Astrocyte (in vitro differentiated cells and primary cell): ENCODE measurements around the gene ZMYM5. TPM values are rescaled to one million over a fixed set of nuclear protein-coding genes. Genes with fewer than 3 reads are reported as not detected.

Experiments
- DNase-seq: peaks from one replicate; pipeline ENCODE4 v3.0.0-alpha.2; 2010; ENCODE audit warnings: low read depth
- FAIRE-seq: peaks from 2 replicates; lab custom pipeline; 2011; peaks lifted over from hg19 to GRCh38; lab: Jason Lieb, UNC
- H2AFZ ChIP-seq: 2 replicates; pipeline ENCODE4 v1.6.0; 2012; ENCODE audit warnings: low read depth, low read length, inconsistent platforms
- H3K27ac ChIP-seq: 2 replicates; pipeline ENCODE4 v1.5.1; 2011; ENCODE audit warnings: low read depth, low read length, inconsistent platforms
- H3K27me3 ChIP-seq: 2 replicates; pipeline ENCODE4 v1.6.0; 2011; ENCODE audit warnings: low read length, inconsistent platforms; ENCODE audit not compliant: insufficient read depth
- H3K36me3 ChIP-seq: 2 replicates; pipeline ENCODE4 v1.5.1; 2011; ENCODE audit warnings: low read length, inconsistent platforms; ENCODE audit not compliant: insufficient read depth
- H3K4me1 ChIP-seq: 2 replicates; pipeline ENCODE4 v1.5.1; 2011; ENCODE audit warnings: low read length, inconsistent platforms; ENCODE audit not compliant: insufficient read depth
- H3K4me2 ChIP-seq: 2 replicates; pipeline ENCODE4 v1.6.0; 2012; ENCODE audit warnings: low read length, inconsistent platforms
- H3K4me3 ChIP-seq: 2 replicates; pipeline ENCODE4 v1.5.1; 2011; ENCODE audit warnings: low read depth, mild to moderate bottlenecking, low read length, inconsistent platforms; ENCODE audit not compliant: insufficient read depth
- H3K79me2 ChIP-seq: 2 replicates; pipeline ENCODE4 v1.6.0; 2012; ENCODE audit warnings: mild to moderate bottlenecking, low read length, inconsistent platforms; ENCODE audit not compliant: insufficient read depth
- H3K9ac ChIP-seq: 2 replicates; pipeline ENCODE4 v1.6.0; 2012; ENCODE audit warnings: mild to moderate bottlenecking, low read length, inconsistent platforms
- H3K9me3 ChIP-seq: 2 replicates; pipeline ENCODE4 v1.5.1; 2012; ENCODE audit warnings: low read depth, mild to moderate bottlenecking, low read length, inconsistent platforms; ENCODE audit not compliant: insufficient read depth
- H4K20me1 ChIP-seq: 2 replicates; pipeline ENCODE4 v1.6.0; 2012; ENCODE audit warnings: low read length, inconsistent platforms; ENCODE audit not compliant: insufficient read depth
- H3K27ac Mint-ChIP-seq: one replicate; pipeline ENCODE4 v1.8.0; 2021; ENCODE audit warnings: mild to moderate bottlenecking, mixed read lengths; ENCODE audit not compliant: unreplicated experiment
- H3K27me3 Mint-ChIP-seq: one replicate; pipeline ENCODE4 v1.8.0; 2021; ENCODE audit warnings: low read depth, mixed read lengths; ENCODE audit not compliant: unreplicated experiment
- H3K36me3 Mint-ChIP-seq: one replicate; pipeline ENCODE4 v1.8.0; 2021; ENCODE audit warnings: low read depth, mixed read lengths; ENCODE audit not compliant: unreplicated experiment
- H3K4me1 Mint-ChIP-seq: one replicate; pipeline ENCODE4 v1.8.0; 2021; ENCODE audit warnings: low read depth, mixed read lengths; ENCODE audit not compliant: unreplicated experiment
- H3K4me3 Mint-ChIP-seq: one replicate; pipeline ENCODE4 v1.8.0; 2021; ENCODE audit warnings: mild to moderate bottlenecking, moderate library complexity, mixed read lengths; ENCODE audit not compliant: unreplicated experiment
- H3K9me3 Mint-ChIP-seq: one replicate; pipeline ENCODE4 v1.8.0; 2021; ENCODE audit warnings: mild to moderate bottlenecking, mixed read lengths; ENCODE audit not compliant: unreplicated experiment
- EZH2 ChIP-seq: IDR thresholded peaks from 2 replicates; pipeline ENCODE4 v1.6.1; 2012; ENCODE audit warnings: mild to moderate bottlenecking, low read length, inconsistent platforms; ENCODE audit not compliant: insufficient read depth
- total RNA-seq: library from RNA; stranded (reverse); gene quantifications from 2 replicates; pipeline ENCODE4 v1.2.1, GENCODE V29; 2021
- TF ChIP-seq, protein P1 (sequence below): IDR thresholded peaks from 2 replicates; pipeline ENCODE4 v1.5.1; 2011; ENCODE audit warnings: low read depth, mild to moderate bottlenecking, inconsistent platforms, low read length, moderate library complexity; ENCODE audit not compliant: insufficient read depth

Gene ZMYM5
- total RNA-seq, 1 donor from 2014 or later: 16.0 TPM

DNA sequence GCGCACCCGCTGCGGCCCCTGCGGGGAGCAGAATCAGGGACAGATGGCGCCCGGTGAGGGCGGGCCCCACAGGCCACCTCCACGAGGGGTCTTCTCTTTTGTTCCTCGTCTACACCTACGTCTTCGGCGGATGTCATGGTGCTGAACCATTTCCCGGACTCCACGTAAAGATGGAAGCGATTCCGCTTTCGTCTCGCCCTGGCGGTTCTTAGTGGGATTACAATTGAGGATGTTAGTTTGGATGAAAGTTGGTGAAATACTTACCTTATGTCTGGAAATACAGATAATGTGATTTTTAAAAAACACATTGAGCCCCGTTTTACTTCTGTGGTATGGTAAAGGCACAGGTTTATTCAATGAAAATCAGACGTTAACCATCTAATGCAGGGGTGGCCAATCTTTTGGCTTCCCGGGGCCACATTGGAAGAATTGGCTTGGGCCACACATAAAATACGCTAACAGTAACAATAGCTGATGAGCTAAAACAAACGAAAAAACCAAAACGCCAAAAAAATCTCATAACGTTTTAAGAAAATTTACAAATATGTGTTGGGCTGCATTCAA, 1.4 kb upstream of the ZMYM5 start:
- H3K4me1 ChIP-seq: peaks cover 25% of the 10 kb centered on the region
- H3K27me3 ChIP-seq: no peaks in the 10 kb centered on the region
- Mint-ChIP-seq H3K4me3 (peak overlapping the region; percentile 87), H3K27ac (peak overlapping the region; percentile 91), H3K27me3 (no peaks in the 10 kb centered on the region), H3K9me3 (peaks cover 4% of the 10 kb centered on the region), H3K36me3 (no peaks in the 10 kb centered on the region), H3K4me1 (peaks cover 15% of the 10 kb centered on the region)
- FAIRE-seq (no peak), DNase-seq (peak; percentile 53)
- peak overlapping the region; percentile 85 for H3K4me2 ChIP-seq
- no peaks in the 10 kb centered on the region for H3K36me3 ChIP-seq
- no peaks in the 10 kb centered on the region for H3K9me3 ChIP-seq
- peak overlapping the region; percentile 94 for H2AFZ ChIP-seq
- TF ChIP-seq, protein P1, sequence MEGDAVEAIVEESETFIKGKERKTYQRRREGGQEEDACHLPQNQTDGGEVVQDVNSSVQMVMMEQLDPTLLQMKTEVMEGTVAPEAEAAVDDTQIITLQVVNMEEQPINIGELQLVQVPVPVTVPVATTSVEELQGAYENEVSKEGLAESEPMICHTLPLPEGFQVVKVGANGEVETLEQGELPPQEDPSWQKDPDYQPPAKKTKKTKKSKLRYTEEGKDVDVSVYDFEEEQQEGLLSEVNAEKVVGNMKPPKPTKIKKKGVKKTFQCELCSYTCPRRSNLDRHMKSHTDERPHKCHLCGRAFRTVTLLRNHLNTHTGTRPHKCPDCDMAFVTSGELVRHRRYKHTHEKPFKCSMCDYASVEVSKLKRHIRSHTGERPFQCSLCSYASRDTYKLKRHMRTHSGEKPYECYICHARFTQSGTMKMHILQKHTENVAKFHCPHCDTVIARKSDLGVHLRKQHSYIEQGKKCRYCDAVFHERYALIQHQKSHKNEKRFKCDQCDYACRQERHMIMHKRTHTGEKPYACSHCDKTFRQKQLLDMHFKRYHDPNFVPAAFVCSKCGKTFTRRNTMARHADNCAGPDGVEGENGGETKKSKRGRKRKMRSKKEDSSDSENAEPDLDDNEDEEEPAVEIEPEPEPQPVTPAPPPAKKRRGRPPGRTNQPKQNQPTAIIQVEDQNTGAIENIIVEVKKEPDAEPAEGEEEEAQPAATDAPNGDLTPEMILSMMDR: peak; percentile 42
- TF ChIP-seq EZH2: no peak
- H3K79me2 ChIP-seq: peaks cover 30% of the 10 kb centered on the region
- H3K9ac ChIP-seq: peak overlapping the region; percentile 95
- H4K20me1 ChIP-seq: peaks cover 27% of the 10 kb centered on the region
- peak overlapping the region; percentile 92 for H3K27ac ChIP-seq
- peak overlapping the region; percentile 78 for H3K4me3 ChIP-seq

DNA sequence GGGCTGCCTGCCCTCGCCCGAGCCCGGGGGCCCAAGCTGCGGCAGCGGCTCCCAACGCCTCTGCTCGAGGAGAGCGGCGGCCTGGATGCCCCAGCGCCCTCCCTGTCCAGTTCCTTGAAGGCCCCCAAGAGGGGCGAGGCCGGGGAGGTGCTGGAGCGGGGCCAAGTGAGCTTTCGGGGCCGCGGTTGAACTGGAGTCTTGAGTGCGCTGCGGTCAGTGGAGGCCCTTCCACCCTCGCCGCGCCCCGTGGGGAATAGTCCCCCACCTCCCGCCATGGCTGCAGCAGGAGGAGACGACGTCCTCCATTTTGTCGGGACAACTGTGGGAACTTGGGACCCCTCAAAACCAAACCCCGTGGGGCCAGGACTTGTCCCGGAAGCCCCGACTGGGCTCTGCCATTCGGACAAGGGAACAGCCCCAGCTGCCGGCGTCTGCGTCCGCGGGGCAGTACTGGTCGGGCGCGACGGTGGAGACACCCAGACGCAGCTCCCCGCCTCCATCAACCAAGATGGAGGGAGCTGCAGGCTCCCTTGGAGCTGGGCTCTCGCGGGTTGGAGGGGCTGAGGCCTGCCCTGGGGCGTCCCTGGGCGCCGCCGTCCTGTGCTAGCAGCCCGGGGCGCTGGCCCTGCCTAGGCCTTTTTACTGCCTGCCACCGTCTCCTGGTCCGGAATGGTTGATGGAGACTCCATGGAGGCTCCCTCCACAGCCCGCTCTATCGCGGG, 736 bp upstream of the ZMYM5 start:
- no peak for FAIRE-seq

More for the DNA sequence above, 736 bp upstream of the ZMYM5 start:
- Mint-ChIP-seq H3K27me3 (no peaks in the 10 kb centered on the region), H3K27ac (peak overlapping the region; percentile 92), H3K4me1 (peaks cover 15% of the 10 kb centered on the region), H3K9me3 (peaks cover 4% of the 10 kb centered on the region), H3K36me3 (no peaks in the 10 kb centered on the region), H3K4me3 (peak overlapping the region; percentile 87)
- peaks cover 25% of the 10 kb centered on the region for H3K4me1 ChIP-seq
- H4K20me1 ChIP-seq: peaks cover 33% of the 10 kb centered on the region
- H3K9me3 ChIP-seq: no peaks in the 10 kb centered on the region
- H3K36me3 ChIP-seq: no peaks in the 10 kb centered on the region
- H3K27ac ChIP-seq: peak overlapping the region; percentile 92
- peak overlapping the region; percentile 85 for H3K4me2 ChIP-seq
- H3K79me2 ChIP-seq: peaks cover 36% of the 10 kb centered on the region
- peak overlapping the region; percentile 95 for H3K9ac ChIP-seq
- DNase-seq: peak; percentile 71
- TF ChIP-seq EZH2: no peak
- TF ChIP-seq, protein P1: no peak
- no peaks in the 10 kb centered on the region for H3K27me3 ChIP-seq
- H2AFZ ChIP-seq: peak overlapping the region; percentile 94
- H3K4me3 ChIP-seq: peak overlapping the region; percentile 78
